Neural progenitor cell (in vitro differentiated cells): ENCODE data around the gene PGBD5.

Experiments
- EZH2 ChIP-seq: fragments of 200-600 bp; sonication (generic); IDR thresholded peaks from 2 replicates; pipeline ENCODE4 v1.6.1; 2017; ENCODE audit warnings: antibody characterized with exemption, mild to moderate bottlenecking, moderate library complexity
- TF ChIP-seq, protein P1 (sequence below): fragments of 200-600 bp; sonication (generic); IDR thresholded peaks from 2 replicates; pipeline ENCODE4 v1.5.1; 2017; ENCODE audit warnings: antibody characterized with exemption, mild to moderate bottlenecking

DNA sequence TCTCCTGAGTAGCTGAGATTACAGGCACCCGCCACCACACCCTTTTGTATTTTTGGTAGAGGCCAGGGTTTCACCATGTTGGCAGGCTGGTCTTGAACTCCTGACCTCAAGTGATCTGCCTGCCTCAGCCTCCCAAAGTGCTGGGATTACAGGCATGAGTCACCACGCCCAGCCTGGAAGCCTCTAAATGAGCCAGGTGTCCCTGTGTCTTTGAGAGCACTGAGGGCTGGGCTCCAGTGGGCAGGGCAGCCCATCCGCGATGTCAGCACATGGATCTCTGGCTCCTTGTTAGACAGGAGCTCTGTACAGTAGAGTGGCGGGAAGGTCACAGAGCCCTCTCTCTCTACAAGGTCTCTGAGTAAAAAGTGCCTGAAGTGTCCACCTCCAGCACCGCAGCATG lies 124.3 kb downstream of the PGBD5 start:
- no peak for TF ChIP-seq EZH2
- TF ChIP-seq, protein P1, sequence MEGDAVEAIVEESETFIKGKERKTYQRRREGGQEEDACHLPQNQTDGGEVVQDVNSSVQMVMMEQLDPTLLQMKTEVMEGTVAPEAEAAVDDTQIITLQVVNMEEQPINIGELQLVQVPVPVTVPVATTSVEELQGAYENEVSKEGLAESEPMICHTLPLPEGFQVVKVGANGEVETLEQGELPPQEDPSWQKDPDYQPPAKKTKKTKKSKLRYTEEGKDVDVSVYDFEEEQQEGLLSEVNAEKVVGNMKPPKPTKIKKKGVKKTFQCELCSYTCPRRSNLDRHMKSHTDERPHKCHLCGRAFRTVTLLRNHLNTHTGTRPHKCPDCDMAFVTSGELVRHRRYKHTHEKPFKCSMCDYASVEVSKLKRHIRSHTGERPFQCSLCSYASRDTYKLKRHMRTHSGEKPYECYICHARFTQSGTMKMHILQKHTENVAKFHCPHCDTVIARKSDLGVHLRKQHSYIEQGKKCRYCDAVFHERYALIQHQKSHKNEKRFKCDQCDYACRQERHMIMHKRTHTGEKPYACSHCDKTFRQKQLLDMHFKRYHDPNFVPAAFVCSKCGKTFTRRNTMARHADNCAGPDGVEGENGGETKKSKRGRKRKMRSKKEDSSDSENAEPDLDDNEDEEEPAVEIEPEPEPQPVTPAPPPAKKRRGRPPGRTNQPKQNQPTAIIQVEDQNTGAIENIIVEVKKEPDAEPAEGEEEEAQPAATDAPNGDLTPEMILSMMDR, result no peak
